ENCODE data around the gene NGRN.

Gene NGRN, protein sequence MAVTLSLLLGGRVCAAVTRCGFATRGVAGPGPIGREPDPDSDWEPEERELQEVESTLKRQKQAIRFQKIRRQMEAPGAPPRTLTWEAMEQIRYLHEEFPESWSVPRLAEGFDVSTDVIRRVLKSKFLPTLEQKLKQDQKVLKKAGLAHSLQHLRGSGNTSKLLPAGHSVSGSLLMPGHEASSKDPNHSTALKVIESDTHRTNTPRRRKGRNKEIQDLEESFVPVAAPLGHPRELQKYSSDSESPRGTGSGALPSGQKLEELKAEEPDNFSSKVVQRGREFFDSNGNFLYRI

DNA sequence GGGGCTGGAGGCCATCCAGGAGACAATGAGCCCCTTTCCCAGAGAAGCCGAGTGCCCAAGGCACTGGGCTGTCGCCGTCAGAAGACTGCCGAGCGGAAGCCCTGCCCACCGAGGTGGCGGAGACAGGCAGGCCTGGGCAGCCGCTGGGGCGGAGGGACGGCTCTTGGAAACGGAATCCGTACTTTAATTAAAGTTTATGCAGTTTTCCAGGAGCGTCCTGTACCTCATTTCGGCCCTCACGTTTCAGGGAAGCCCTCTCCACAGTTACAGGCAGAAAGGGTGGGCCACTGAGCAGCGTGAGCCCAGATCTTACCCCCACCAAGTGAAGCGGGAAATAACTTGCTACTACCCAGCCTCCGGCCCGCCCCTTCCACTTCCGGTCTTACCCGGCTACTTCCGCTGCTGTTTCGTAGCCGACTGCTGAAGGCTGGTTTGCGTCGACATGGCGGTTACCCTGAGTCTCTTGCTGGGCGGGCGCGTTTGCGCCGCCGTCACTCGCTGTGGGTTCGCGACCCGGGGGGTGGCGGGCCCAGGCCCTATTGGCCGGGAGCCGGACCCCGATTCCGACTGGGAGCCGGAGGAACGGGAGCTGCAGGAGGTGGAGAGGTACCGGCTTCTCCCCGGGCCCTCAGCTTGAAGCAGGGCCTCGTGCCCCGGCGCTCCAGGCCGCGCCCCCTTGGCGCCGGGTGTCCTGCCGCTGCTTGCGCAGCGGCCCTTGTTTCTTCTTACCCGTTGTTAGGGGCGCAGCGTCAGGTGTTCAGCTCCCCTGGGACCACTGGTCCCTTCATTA lies at the start of gene NGRN:
Gene NGRN, plus strand, starts transcription at position 402 of the 790 bp plus-strand sequence. Its CDS starts 41 bp downstream, at position 443.
- H3K4me3 ChIP-seq (ENCODE audit: low read length in 2 of 2) = peak within 1 kb of the TSS; percentile 97
- peak within 1 kb of the TSS; percentile 94 to 95 for H3K27ac ChIP-seq (ENCODE audit: low read depth in 2 of 2, low read length in 2 of 2)
- no peaks in the 10 kb centered on the region for H3K9me3 ChIP-seq (ENCODE audit: control insufficient read depth in 2 of 2, low read length in 2 of 2)
- peak within 1 kb of the TSS; percentile 86 to 97 for H3K9ac ChIP-seq (ENCODE audit: low read depth in 1 of 2, low read length in 2 of 2)
- no peaks in the 10 kb centered on the region for H3K27me3 ChIP-seq (ENCODE audit: control insufficient read depth in 2 of 2, insufficient read depth in 2 of 2, low read length in 2 of 2)
- H3K4me1 ChIP-seq (ENCODE audit: control insufficient read depth in 2 of 2, insufficient read depth in 2 of 2, low read length in 2 of 2) = peaks cover 30 to 44% of the 10 kb centered on the region in 2 donors
- peaks cover 9 to 11% of the 10 kb centered on the region in 2 donors for H3K36me3 ChIP-seq (ENCODE audit: control insufficient read depth in 2 of 2, insufficient read depth in 2 of 2, low read length in 2 of 2)

DNA sequence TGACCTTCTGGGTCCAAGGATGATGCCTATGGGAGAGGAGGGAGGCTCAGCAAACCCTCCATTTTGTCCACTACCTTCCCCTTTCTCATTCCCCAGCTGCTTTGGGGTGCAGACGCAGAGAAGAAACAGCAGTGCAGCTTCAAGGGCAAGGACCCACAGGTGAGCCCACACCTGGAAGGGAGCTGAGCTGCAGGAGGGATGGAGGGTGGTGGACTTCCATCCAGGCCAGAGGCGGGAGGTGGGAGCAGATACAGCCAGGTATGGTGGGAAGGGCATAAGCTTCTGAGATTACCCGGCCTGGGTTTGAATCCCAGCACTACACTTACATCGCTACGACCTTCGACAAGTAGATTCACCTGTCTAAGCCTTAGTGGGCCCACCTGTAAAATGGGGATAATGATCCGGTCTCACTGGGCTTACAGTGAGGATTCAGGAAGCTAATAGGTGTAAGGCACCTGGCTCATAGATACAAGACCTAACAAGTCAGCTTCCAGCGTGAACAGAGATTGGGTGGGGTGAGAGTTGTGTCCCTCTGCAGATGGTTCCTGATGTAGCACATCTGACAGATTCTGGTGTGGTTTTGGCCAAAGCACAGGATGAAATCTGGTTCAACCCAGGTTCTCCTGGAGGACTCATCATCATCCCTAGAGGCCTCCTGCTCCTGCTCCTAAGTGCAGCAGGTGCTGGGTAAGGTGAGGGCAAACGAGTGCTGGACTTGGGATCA lies 47.6 kb upstream of the NGRN start:
- H3K27me3 ChIP-seq (ENCODE audit: control insufficient read depth in 2 of 2, insufficient read depth in 2 of 2, low read length in 2 of 2) = no peaks in the 10 kb centered on the region
- H3K4me1 ChIP-seq (ENCODE audit: control insufficient read depth in 2 of 2, insufficient read depth in 2 of 2, low read length in 2 of 2) = peaks cover 14 to 25% of the 10 kb centered on the region in 2 donors
- no peak overlapping the region for H3K27ac ChIP-seq (ENCODE audit: low read depth in 2 of 2, low read length in 2 of 2)
- no peak overlapping the region for H3K4me3 ChIP-seq (ENCODE audit: low read length in 2 of 2)
- H3K9me3 ChIP-seq (ENCODE audit: control insufficient read depth in 2 of 2, low read length in 2 of 2) = no peaks in the 10 kb centered on the region
- H3K9ac ChIP-seq (ENCODE audit: low read depth in 1 of 2, low read length in 2 of 2) = no peak overlapping the region
- H3K36me3 ChIP-seq (ENCODE audit: control insufficient read depth in 2 of 2, insufficient read depth in 2 of 2, low read length in 2 of 2) = peaks cover 19 to 25% of the 10 kb centered on the region in 2 donors

DNA sequence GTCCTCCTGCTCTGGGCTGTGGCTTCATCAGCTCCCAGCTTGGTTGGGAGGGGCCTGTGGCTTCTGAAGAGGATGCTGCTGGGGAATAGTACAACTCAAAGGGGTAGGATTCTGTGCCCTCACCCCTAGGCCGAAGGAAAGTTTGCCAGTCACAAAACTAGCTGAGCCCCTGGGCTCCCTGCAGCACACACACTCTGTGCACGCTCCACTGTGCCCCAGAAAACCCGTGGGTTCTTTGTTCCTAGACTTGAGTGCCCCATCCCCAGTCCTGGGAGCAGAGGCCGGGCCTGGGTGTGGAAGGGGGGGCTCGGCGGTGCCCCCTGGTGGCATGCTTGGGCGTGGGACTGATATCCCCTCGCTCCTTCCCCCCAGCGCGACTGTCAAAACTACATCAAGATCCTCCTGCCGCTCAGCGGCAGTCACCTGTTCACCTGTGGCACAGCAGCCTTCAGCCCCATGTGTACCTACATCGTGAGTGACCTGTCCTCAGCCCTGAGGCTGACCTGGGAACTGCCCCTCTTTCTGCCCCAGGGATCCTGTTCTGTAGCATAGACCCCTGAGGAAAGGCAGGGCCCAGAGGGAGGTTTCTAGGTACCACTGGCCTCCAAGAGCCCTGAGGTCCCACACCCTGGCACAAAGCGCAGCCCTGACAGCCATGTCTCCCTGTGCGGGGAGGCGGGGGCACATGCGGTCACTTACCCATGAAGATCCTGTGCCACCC lies 45.9 kb upstream of the NGRN start:
- Histone ChIP-seq H3K9me3 (ENCODE audit: control insufficient read depth in 2 of 2, low read length in 2 of 2) (no peaks in the 10 kb centered on the region), H3K27me3 (ENCODE audit: control insufficient read depth in 2 of 2, insufficient read depth in 2 of 2, low read length in 2 of 2) (no peaks in the 10 kb centered on the region), H3K4me3 (ENCODE audit: low read length in 2 of 2) (no peak overlapping the region), H3K9ac (ENCODE audit: low read depth in 1 of 2, low read length in 2 of 2) (no peak overlapping the region), H3K4me1 (ENCODE audit: control insufficient read depth in 2 of 2, insufficient read depth in 2 of 2, low read length in 2 of 2) (peaks cover 4 to 11% of the 10 kb centered on the region in 2 donors), H3K36me3 (ENCODE audit: control insufficient read depth in 2 of 2, insufficient read depth in 2 of 2, low read length in 2 of 2) (peaks cover 35 to 42% of the 10 kb centered on the region in 2 donors), H3K27ac (ENCODE audit: low read depth in 2 of 2, low read length in 2 of 2) (no peak overlapping the region)

DNA sequence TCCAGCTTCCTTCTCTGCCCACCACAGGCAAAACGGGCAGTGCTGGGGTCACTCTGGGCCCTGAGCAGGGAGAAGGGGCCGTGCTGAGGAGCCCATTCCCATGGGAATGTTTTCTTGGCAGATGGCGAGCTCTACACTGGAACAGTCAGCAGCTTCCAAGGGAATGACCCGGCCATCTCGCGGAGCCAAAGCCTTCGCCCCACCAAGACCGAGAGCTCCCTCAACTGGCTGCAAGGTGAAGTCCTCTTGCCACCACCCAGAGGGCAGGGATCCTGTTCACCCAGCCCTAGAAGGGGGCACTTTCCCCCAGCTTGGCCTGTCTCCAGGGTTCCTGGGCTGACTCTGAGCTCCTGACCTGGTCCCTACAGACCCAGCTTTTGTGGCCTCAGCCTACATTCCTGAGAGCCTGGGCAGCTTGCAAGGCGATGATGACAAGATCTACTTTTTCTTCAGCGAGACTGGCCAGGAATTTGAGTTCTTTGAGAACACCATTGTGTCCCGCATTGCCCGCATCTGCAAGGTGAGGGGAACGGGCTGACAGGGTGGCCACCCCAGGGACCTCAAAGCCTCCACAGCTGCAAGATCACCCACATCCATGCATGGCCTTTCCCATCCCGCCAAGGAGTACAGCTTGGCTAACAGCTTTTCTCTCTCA lies 44.1 kb upstream of the NGRN start:
- Histone ChIP-seq H3K27ac (ENCODE audit: low read depth in 2 of 2, low read length in 2 of 2) (peak overlapping the region; percentile 1 to 14), H3K4me1 (ENCODE audit: control insufficient read depth in 2 of 2, insufficient read depth in 2 of 2, low read length in 2 of 2) (peaks cover 0 to 7% of the 10 kb centered on the region in 2 donors), H3K9me3 (ENCODE audit: control insufficient read depth in 2 of 2, low read length in 2 of 2) (no peaks in the 10 kb centered on the region), H3K36me3 (ENCODE audit: control insufficient read depth in 2 of 2, insufficient read depth in 2 of 2, low read length in 2 of 2) (peaks cover 50 to 57% of the 10 kb centered on the region in 2 donors), H3K27me3 (ENCODE audit: control insufficient read depth in 2 of 2, insufficient read depth in 2 of 2, low read length in 2 of 2) (no peaks in the 10 kb centered on the region), H3K4me3 (ENCODE audit: low read length in 2 of 2) (no peak overlapping the region), H3K9ac (ENCODE audit: low read depth in 1 of 2, low read length in 2 of 2) (no peak overlapping the region)

DNA sequence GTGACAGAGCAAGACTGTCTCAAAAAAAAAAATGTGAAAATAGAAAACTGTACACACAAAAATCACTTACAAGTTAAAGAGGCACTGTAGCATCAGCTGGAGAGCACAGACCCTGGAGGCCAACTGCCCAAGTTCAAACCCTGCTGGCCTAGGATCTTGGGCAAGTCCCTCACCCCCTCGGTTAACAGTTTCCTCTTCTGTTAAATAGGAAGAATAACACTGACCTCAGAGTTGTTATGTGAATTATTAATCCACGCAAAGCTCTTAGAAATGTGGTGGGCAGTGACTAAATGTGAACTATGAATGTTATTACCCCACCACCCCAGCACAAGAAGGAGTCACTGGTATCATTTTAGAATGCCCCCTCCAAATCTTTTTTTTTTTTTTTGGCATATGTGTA lies 42.9 kb upstream of the NGRN start:
- Histone ChIP-seq H3K36me3 (ENCODE audit: control insufficient read depth in 2 of 2, insufficient read depth in 2 of 2, low read length in 2 of 2) (peaks cover 54 to 58% of the 10 kb centered on the region in 2 donors), H3K4me1 (ENCODE audit: control insufficient read depth in 2 of 2, insufficient read depth in 2 of 2, low read length in 2 of 2) (peaks cover 0 to 7% of the 10 kb centered on the region in 2 donors), H3K27ac (ENCODE audit: low read depth in 2 of 2, low read length in 2 of 2) (no peak overlapping the region), H3K9ac (ENCODE audit: low read depth in 1 of 2, low read length in 2 of 2) (no peak overlapping the region), H3K27me3 (ENCODE audit: control insufficient read depth in 2 of 2, insufficient read depth in 2 of 2, low read length in 2 of 2) (no peaks in the 10 kb centered on the region), H3K4me3 (ENCODE audit: low read length in 2 of 2) (no peak overlapping the region), H3K9me3 (ENCODE audit: control insufficient read depth in 2 of 2, low read length in 2 of 2) (no peaks in the 10 kb centered on the region)

DNA sequence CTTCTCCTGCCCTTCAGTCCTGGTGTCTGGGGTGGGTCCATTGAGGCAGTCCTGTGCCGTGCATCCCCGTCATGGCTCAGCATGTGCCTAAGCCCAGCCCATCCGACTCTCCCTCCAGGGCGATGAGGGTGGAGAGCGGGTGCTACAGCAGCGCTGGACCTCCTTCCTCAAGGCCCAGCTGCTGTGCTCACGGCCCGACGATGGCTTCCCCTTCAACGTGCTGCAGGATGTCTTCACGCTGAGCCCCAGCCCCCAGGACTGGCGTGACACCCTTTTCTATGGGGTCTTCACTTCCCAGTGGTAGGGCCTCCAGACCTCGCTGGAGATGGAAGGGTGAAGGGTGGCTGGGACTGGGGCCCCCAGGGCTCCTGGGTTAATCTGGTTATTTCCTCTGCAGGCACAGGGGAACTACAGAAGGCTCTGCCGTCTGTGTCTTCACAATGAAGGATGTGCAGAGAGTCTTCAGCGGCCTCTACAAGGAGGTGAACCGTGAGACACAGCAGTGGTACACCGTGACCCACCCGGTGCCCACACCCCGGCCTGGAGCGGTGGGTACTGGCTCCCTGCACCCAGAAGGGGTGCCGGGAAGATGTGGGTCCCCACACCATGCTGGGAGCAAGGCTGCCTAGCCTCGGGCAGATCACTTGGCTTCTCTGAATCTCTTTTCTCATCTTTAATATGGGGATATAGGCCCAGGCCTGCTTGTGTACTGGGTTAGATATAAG lies 41.9 kb upstream of the NGRN start:
- Histone ChIP-seq H3K4me3 (ENCODE audit: low read length in 2 of 2) (no peak overlapping the region), H3K9me3 (ENCODE audit: control insufficient read depth in 2 of 2, low read length in 2 of 2) (no peaks in the 10 kb centered on the region), H3K36me3 (ENCODE audit: control insufficient read depth in 2 of 2, insufficient read depth in 2 of 2, low read length in 2 of 2) (peaks cover 56 to 60% of the 10 kb centered on the region in 2 donors), H3K9ac (ENCODE audit: low read depth in 1 of 2, low read length in 2 of 2) (no peak overlapping the region), H3K4me1 (ENCODE audit: control insufficient read depth in 2 of 2, insufficient read depth in 2 of 2, low read length in 2 of 2) (peaks cover 0 to 7% of the 10 kb centered on the region in 2 donors), H3K27me3 (ENCODE audit: control insufficient read depth in 2 of 2, insufficient read depth in 2 of 2, low read length in 2 of 2) (no peaks in the 10 kb centered on the region), H3K27ac (ENCODE audit: low read depth in 2 of 2, low read length in 2 of 2) (no peak overlapping the region)

DNA sequence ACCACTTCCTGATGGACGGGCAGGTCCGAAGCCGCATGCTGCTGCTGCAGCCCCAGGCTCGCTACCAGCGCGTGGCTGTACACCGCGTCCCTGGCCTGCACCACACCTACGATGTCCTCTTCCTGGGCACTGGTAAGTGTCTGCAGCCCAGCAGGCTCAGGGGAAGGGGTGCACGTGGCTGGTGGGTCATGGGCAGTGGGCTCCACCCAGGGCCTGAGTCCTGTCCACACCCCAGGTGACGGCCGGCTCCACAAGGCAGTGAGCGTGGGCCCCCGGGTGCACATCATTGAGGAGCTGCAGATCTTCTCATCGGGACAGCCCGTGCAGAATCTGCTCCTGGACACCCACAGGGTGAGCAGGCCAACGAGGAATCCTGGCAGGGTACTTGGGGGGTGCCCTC lies 40.4 kb upstream of the NGRN start:
- no peaks in the 10 kb centered on the region for H3K27me3 ChIP-seq (ENCODE audit: control insufficient read depth in 2 of 2, insufficient read depth in 2 of 2, low read length in 2 of 2)
- H3K9me3 ChIP-seq (ENCODE audit: control insufficient read depth in 2 of 2, low read length in 2 of 2) = no peaks in the 10 kb centered on the region
- peaks cover 6 to 14% of the 10 kb centered on the region in 2 donors for H3K4me1 ChIP-seq (ENCODE audit: control insufficient read depth in 2 of 2, insufficient read depth in 2 of 2, low read length in 2 of 2)
- no peak overlapping the region for H3K27ac ChIP-seq (ENCODE audit: low read depth in 2 of 2, low read length in 2 of 2)
- peaks cover 60 to 67% of the 10 kb centered on the region in 2 donors for H3K36me3 ChIP-seq (ENCODE audit: control insufficient read depth in 2 of 2, insufficient read depth in 2 of 2, low read length in 2 of 2)
- no peak overlapping the region for H3K9ac ChIP-seq (ENCODE audit: low read depth in 1 of 2, low read length in 2 of 2)
- no peak overlapping the region for H3K4me3 ChIP-seq (ENCODE audit: low read length in 2 of 2)

DNA sequence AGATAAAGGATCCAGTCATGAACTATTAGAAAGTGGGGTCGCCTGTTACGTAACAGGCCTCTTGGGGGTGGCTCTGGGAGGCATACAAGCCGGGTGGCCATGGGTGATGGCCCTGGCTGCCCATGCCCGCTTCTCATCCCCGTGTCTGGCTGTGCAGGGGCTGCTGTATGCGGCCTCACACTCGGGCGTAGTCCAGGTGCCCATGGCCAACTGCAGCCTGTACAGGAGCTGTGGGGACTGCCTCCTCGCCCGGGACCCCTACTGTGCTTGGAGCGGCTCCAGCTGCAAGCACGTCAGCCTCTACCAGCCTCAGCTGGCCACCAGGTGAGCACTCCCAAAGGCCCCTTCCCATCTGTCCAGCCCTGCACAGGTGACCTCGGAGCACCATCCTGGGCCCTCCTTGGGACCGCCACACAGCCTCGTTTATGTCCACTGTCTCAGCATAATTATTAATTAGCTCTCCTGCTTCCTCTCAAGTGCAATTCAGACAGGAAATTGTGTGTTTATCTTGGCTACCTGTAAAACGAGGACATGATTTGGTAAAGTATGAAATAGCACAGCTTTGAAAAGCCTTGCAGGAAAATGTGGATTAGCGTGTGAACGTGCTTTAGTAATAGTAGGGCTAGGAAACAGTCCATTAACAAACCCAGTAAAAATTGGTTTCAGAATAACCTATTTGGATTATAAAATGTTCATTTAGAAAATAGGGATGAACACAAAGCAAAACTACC lies 39.8 kb upstream of the NGRN start:
- H3K27ac ChIP-seq (ENCODE audit: low read depth in 2 of 2, low read length in 2 of 2) = no peak overlapping the region

More for the DNA sequence above, 39.8 kb upstream of the NGRN start:
- Histone ChIP-seq H3K4me3 (ENCODE audit: low read length in 2 of 2) (no peak overlapping the region), H3K9me3 (ENCODE audit: control insufficient read depth in 2 of 2, low read length in 2 of 2) (no peaks in the 10 kb centered on the region), H3K9ac (ENCODE audit: low read depth in 1 of 2, low read length in 2 of 2) (no peak overlapping the region), H3K27me3 (ENCODE audit: control insufficient read depth in 2 of 2, insufficient read depth in 2 of 2, low read length in 2 of 2) (no peaks in the 10 kb centered on the region), H3K4me1 (ENCODE audit: control insufficient read depth in 2 of 2, insufficient read depth in 2 of 2, low read length in 2 of 2) (peaks cover 11 to 19% of the 10 kb centered on the region in 2 donors), H3K36me3 (ENCODE audit: control insufficient read depth in 2 of 2, insufficient read depth in 2 of 2, low read length in 2 of 2) (peaks cover 64 to 70% of the 10 kb centered on the region in 2 donors)
